Liver (tissue), 3 donors: ENCODE results near the gene C1QA.

Source experiments
- ATF3 ChIP-seq: IDR thresholded peaks from 2 replicates; pipeline ENCODE4 v1.6.1; 2016; ENCODE audit warnings: antibody characterized with exemption
- CTCF ChIP-seq: fragments of 150-350 bp; IDR thresholded peaks from 2 replicates; pipeline ENCODE4 v1.5.1; 2017; ENCODE audit warnings: improper control_type of control experiment, low read depth, low read length; ENCODE audit not compliant: missing input control
- GABPA ChIP-seq, 2 donors: IDR thresholded peaks in 1 of 2; conservative IDR thresholded peaks in 1 of 2; 2 replicates each; pipeline ENCODE4 v1.6.1; 2016; ENCODE audit warnings: antibody characterized with exemption in 2 of 2, mild to moderate bottlenecking in 1 of 2, moderate library complexity in 1 of 2
- HNF4A ChIP-seq, 2 donors: conservative IDR thresholded peaks; 2 replicates each; pipeline ENCODE4 v1.6.1; 2016; ENCODE audit warnings: antibody characterized with exemption in 2 of 2, mild to moderate bottlenecking in 2 of 2
- HNF4G ChIP-seq: IDR thresholded peaks from 2 replicates; pipeline ENCODE4 v1.6.1; 2016; ENCODE audit warnings: antibody characterized with exemption
- JUND ChIP-seq, 2 donors: IDR thresholded peaks; 2 replicates each; pipeline ENCODE4 v1.6.1; 2016; ENCODE audit warnings: antibody characterized with exemption in 2 of 2
- MAX ChIP-seq: IDR thresholded peaks from 2 replicates; pipeline ENCODE4 v1.6.1; 2016; ENCODE audit warnings: antibody characterized with exemption
- RAD21 ChIP-seq, 2 donors: IDR thresholded peaks; 2 replicates each; pipeline ENCODE4 v1.6.1; 2016; ENCODE audit warnings: antibody characterized with exemption in 2 of 2, mild to moderate bottlenecking in 2 of 2
- REST ChIP-seq: IDR thresholded peaks from 2 replicates; pipeline ENCODE4 v1.6.1; 2016; ENCODE audit warnings: antibody characterized with exemption, mild to moderate bottlenecking
- RXRA ChIP-seq, 2 donors: IDR thresholded peaks; 2 replicates each; pipeline ENCODE4 v1.6.1; 2017 to 2018; ENCODE audit warnings: antibody characterized with exemption in 2 of 2, mild to moderate bottlenecking in 1 of 2
- TAF1 ChIP-seq: conservative IDR thresholded peaks from 2 replicates; pipeline ENCODE4 v1.6.1; 2016; ENCODE audit warnings: antibody characterized with exemption, mild to moderate bottlenecking
- YY1 ChIP-seq: IDR thresholded peaks from 2 replicates; pipeline ENCODE4 v1.6.1; 2016; ENCODE audit warnings: antibody characterized with exemption, mild to moderate bottlenecking
- ZBTB33 ChIP-seq: IDR thresholded peaks from 2 replicates; pipeline ENCODE4 v1.6.1; 2016; ENCODE audit warnings: antibody characterized with exemption
- donor health status: healthy.
- donor health status: healthy.

- TF ChIP-seq TAF1 (no peak), CTCF (no peak), MAX (no peak), HNF4G (no peak), RXRA (IDR thresholded peaks at IDR 0.05) (no peak), RAD21 (IDR thresholded peaks at IDR 0.05) (no peak), HNF4A (conservative IDR thresholded peaks at IDR 0.05) (no peak), YY1 (no peak), GABPA (IDR thresholded peaks at IDR 0.05 in 1 of 2, conservative IDR thresholded peaks at IDR 0.05 in 1 of 2) (no peak), ZBTB33 (no peak), REST (no peak), JUND (IDR thresholded peaks at IDR 0.05) (no peak), ATF3 (no peak)
Measured at GRCh38 chr1:22591576-22591975, 44.9 kb upstream of the C1QA start.
